ENCODE measurements around the gene C10orf90.

DNA sequence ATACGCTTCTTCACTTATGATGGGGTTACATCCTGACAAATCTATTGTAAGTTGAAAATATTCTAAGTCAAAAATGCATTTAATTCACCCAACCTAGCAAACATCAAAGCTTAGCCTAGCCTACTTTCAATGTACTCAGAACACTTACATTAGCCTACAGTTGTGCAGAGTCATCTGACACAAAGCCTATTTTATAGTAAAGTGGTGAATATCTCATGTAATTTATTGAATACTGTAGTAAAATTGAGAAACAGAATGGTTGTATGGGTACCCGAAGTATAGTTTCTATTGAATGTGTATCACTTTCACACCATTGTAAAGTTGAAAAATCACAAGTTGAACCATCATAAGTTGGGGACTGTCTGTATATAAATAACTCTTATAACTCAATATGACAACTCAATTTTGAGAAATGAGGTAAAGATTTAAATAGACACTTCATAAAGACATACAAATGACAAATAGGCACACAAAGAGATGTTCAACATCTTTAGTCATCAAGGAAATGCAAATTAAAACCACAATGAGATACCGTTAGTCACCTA lies 73.9 kb downstream of the C10orf90 start:
- TF ChIP-seq, protein P1, sequence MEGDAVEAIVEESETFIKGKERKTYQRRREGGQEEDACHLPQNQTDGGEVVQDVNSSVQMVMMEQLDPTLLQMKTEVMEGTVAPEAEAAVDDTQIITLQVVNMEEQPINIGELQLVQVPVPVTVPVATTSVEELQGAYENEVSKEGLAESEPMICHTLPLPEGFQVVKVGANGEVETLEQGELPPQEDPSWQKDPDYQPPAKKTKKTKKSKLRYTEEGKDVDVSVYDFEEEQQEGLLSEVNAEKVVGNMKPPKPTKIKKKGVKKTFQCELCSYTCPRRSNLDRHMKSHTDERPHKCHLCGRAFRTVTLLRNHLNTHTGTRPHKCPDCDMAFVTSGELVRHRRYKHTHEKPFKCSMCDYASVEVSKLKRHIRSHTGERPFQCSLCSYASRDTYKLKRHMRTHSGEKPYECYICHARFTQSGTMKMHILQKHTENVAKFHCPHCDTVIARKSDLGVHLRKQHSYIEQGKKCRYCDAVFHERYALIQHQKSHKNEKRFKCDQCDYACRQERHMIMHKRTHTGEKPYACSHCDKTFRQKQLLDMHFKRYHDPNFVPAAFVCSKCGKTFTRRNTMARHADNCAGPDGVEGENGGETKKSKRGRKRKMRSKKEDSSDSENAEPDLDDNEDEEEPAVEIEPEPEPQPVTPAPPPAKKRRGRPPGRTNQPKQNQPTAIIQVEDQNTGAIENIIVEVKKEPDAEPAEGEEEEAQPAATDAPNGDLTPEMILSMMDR (conservative IDR thresholded peaks at IDR 0.05; ENCODE audit: low read length): no peak
- no peak for TF ChIP-seq EZH2phosphoT487 (IDR thresholded peaks at IDR 0.05; ENCODE audit: borderline replicate concordance)
